HG02759 (cell line): Measurements from ENCODE around the gene MCC.

Experiments used
- ATAC-seq: cut with Tn5 transposase; IDR thresholded peaks from one replicate; pipeline ENCODE4 v1.9.1; 2021; ENCODE audit warnings: mild to moderate bottlenecking, moderate library complexity; ENCODE audit not compliant: unreplicated experiment

Gene MCC

GRCh38 chr5:113230711-113231652 lies 257.3 kb downstream of the MCC start:
- no peak for ATAC-seq

DNA sequence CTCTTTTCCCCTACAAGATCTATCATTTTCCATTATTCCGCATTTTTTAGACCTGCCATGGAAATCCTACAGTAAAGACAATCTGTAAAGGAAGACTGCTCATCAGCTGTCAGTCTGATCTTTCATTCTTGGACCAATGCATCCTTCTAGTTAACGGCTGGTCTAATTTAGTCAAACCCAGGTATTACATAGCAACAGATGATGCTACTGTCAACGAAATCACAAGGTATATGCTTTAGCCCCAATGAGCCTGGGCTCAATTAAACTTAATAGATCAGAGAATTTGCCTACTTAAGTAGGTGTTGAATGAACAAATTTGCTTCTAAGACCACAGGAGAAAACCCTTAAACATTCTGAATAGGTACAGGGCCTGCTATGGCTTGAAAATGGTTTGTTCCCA lies 260.5 kb downstream of the MCC start:
- no peak for ATAC-seq

DNA sequence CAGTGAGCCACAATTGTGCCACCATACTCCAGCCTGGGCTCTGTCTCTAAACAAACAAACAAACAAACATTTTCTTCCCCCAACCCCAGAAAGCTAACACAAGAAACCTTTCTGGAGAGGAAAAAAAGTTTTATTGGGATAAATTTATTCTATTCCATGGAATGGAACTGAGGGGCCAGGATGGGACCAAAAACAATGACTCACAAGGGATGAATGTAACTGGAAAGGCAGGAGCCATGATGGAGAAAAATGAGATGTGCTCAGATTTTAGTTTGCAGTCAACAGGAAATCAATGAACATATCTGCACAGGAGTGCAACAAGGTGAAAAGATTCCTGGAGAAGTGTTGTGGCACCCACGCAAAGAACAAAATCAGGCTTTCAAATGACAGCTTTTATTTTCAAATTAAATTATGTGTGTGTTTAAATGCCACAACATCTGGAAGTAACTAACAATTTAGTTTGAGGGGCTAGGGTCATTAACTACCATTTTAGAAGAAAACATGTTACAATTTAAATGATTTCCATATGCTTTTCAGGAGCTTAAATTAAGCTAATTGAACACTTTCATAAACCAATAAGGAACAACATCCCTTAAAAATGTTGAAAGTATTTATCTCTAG lies 262.0 kb downstream of the MCC start:
- no peak for ATAC-seq

DNA sequence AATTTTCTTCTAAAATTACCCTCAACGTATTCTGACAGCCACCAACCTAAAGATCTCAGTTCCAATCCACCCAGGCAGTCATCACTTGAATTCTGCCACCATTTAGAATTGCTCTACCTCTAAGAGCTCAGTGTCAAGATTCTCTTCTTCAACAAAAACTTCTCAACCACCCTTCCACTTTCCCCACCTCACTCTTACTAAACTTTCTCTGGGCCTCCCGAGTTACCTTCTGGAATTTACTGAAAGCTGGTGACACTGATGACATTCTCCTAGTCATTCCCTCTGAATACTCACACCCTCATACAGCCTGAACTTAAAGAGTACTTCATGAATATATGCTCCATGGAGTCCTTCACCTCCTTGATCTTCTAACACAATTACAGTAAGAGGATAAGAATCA lies 263.0 kb downstream of the MCC start:
- ATAC-seq: no peak

- no peak for ATAC-seq
These were observed 263.6 kb downstream of the MCC start for GRCh38 chr5:113224605-113225065.

DNA sequence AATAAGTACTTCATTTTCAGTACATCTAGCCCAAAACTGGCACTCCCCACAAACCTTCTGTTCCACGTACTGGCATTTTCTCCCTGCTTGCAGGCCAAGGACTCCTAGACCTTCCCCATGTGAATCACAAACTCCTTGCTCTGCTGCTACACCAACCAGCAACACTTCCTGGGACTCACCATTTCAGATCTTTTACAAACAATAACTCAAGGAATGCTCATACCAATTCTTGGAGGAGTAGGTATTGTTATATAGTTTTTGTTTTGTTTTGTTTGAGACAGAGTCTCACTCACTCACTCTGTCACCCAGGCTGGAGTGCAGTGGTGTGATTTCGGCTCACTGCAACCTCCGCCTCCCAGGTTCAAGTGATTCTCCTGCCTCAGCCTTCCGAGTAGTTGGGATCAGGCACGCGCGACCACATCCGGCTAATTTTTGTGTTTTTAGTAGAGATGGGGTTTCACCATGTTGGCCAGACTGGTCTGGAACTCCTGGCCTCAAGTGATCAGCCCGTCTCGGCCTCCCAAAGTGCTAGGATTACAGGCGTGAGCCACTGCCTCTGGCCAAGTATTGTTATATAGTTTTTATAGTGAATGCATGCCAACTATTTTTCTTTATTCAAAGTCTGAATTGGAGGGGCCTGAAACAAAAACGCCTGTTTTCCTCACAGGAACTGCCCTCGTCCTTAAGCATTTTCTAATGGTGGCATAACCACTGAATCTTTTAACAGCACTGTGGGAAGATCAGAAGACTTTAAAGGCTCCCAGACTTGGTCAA lies 264.2 kb downstream of the MCC start:
- no peak for ATAC-seq

DNA sequence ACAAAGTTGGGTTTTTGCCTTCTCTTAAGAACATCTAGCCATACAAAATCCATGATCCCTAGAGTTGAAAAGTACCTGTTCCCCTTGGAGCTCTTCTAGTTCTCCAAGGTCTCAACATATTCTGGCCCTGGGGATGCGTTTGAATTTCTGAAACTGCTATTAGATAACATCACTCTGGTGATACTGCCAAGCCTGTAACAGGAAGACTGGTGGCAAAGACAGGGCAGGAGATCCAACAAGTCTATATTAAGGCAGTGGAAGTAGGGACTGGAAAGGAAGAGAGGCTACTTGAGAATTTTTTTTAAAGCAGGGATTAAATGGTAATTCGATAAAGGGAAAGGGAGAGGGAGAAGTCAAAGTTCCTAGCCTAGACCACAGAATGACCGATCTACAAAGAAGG lies 264.9 kb downstream of the MCC start:
- ATAC-seq: no peak

DNA sequence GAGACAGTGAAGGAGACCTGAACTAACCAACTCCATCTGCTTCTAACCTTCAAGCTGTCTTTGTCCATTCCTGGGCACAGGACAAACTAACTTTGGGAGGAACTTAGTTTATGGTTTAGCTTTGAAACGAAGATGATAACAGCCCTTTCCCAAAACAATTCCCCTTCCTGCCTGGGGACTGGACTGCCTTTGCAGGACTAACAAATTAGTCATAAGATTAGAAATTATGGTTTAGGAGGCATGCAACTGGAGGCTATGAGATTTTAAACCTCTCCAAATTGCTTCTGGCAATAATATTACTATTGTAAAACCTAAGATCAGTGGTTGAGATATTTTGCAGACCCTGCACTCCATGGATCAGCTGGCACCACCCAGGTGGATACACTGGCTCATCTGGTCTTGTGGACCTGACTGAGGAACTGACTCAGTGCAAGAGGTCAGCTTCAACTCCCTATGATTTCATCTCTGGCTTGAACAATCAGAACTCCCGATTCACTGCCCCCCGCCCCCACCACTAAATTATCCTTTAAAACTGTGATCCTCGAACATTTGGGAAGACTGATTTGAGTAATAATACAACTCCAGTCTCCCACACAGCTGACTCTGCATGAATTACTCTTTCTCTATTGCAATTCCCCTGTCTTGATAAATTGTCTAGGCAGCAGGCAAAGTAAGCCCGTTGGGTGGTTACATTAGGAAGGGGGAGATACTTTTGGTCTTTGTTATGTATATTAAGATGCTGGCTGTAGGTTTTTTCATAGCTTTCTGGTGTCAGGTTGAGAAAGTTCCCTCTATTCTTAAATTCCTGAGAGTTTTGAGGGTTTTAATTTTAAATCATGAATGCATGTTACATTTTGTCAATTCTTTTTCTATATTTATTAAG lies 266.7 kb downstream of the MCC start:
- ATAC-seq: no peak

DNA sequence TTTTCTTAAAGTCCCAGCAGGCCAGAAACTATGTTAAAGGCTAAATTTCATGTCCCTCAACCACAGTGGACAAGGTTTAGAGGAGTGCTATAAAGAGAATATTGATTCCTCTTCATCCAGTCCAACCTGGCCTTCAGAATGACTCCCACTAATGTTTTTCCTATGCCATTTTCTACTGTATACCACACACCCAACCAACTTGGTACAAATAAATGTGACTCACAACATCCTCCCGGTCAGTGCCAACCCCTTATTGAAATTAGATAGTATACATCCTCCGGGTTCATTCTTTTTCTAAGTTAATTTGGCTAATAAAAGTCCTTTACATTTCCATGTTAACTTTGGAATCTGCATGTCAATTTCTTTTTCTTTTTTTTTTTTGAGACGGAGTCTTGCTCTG lies 268.6 kb downstream of the MCC start:
- ATAC-seq: no peak

DNA sequence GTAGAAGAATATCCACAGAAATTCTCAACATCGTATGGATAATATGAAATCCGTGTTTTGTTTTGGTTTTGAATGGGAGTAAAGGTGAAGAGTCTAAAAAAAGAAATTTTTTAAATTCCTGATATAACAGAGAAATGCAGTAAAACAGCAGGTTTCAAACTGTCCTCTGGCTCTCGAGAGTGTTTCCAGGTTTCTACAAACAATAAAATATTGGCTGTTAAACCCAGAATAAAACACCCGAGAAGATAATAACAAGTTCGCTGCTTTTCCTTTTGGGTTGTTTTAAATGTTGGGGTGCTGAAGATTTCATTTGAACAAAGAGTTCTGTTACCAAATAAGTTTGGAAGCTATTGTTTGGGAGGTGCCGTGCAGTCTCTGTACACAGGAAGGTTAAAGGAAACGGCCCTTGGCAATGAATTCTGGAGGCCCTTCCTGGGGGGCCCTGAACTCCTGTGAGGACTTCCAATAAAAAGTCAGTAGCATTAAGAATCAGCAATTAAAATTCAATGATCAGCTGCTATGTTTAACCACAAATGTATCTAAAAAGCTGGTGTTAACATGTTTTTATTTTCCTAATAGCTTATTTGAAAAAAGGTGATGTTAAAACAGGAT lies 269.2 kb downstream of the MCC start:
- ATAC-seq: no peak

DNA sequence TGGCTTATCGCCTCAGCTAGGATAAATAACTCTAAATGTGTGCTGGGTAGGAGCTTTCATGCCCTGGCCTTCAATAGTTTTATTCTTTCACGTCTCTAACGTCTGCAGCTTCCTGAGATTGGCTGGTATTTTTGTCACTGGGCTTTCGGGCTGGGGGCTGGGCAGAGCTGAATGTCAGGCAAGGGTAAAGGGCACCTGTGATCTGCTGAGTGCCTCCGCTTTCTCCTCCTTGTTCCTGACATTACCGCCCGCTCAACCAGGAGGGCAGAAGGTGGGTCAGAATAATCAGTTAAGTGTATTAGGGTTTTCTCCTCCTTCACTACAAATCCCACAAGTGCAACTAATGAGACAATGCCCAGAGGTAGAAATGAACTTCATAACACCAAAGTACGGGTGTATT lies 270.1 kb downstream of the MCC start:
- ATAC-seq: no peak

- no peak for ATAC-seq
These were observed 270.6 kb downstream of the MCC start for GRCh38 chr5:113217619-113218184.

DNA sequence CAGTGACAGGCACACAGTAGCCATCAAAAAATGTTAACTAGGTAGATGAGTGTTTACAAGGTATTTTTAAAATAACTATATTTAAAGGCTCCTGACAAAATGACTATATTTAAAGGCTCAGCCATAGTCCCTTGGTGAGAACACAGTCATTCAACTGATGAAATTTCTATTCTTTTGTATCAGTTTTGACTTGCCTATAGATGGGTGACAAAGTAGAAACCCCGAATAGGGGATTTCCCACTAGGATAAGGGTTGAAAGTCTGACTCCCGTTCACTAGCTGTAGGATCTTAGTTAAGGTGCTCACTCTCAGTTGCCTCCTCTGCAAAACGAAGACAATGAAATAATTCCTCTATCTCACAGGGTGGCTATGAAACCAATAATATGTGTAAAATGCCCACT lies 271.7 kb downstream of the MCC start:
- no peak for ATAC-seq

DNA sequence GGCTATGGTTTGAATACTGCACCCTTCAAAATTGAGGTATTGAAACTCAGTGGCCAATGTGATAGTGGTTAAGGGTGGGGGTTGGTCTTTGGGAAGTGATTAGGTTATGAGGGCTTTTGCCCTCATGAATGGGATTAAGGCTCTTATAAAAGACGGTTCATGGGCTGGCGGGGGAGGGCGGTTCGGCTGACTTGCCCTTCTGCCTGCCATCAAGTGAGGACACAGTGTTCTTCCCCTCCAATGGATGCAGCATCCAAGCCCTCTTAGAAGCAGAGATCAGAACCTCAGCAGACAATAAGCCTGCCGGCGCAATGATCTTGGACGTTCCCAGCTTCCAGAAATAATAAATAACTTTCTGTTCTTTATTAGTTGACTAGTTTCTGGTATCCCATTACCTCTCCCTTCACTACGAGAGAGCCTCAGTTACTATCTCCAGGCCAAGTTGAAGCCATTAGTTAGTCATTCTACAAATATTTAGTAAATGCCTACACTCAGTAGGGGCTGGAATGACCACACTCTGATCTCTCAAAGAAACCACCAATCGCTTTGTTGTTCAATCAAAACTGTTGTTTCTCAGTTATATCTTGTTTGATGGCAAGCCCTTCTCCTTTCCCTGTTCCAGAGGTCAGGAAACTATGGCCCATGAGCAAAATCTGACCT lies 272.7 kb downstream of the MCC start:
- ATAC-seq: no peak

DNA sequence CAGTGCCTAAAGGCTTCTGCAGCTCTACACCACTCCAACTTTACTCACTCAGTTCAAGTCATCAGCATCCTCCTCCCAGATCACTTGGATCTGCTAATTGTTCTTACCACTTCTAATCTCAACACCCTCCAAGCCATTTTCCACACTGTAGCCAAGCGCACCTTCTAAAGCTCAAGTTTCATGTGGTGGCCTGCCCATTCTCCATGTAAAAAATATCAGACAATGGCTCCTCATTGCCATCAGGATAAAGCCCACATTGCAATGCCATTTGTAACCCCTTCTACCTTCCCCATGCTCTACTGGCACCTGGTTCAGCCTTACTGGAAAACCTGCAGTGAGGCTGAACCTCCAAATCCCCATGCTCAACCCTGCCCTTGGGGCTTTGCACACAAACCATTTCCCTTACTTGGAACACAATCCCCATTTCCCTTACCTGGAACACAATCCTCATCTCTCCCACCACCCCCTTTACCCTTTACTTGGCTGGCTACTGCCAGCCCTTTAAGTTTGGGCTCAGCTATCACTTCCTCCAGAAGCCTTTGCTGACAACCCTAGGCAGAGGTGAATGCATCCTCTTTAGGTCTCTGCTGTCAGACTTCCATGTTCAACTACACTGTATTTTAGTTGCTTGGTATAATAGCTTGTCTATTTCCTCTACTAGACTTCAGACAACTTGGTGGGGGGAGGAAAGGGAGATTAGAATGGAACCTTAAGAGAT lies 273.5 kb downstream of the MCC start:
- no peak for ATAC-seq

- ATAC-seq: peak; percentile 75
These were observed 274.5 kb downstream of the MCC start for GRCh38 chr5:113213551-113214425.

GRCh38 chr5:113212244-113212920 lies 275.9 kb downstream of the MCC start:
- no peak for ATAC-seq
